Skeletal muscle tissue (tissue), 4 donors: ENCODE data around the gene PACRGL. TPM values are rescaled to one million over a fixed set of nuclear protein-coding genes. Genes with fewer than 3 reads are reported as not detected.
A peak's percentile ranks its signal among the peaks of the same experiment; 100 is the strongest.

Source experiments
- H3K27ac ChIP-seq: one replicate; pipeline ENCODE4 v1.7.0; 2013; ENCODE audit warnings: mild to moderate bottlenecking, low read depth, low read length, inconsistent platforms
- H3K27me3 ChIP-seq, 3 donors: one replicate each; pipeline ENCODE4 v1.7.0; 2013; ENCODE audit warnings: low read length in 3 of 3; ENCODE audit not compliant: control insufficient read depth in 3 of 3, insufficient read depth in 3 of 3
- H3K36me3 ChIP-seq, 3 donors: one replicate each; pipeline ENCODE4 v1.7.0; 2013; ENCODE audit warnings: low read length in 3 of 3; ENCODE audit not compliant: control insufficient read depth in 3 of 3, insufficient read depth in 3 of 3
- H3K4me1 ChIP-seq, 3 donors: one replicate each; pipeline ENCODE4 v1.7.0; 2013; ENCODE audit warnings: low read length in 3 of 3, mild to moderate bottlenecking in 3 of 3; ENCODE audit not compliant: control insufficient read depth in 3 of 3, insufficient read depth in 3 of 3
- H3K4me3 ChIP-seq, 3 donors: one replicate each; pipeline ENCODE4 v1.7.0; 2013; ENCODE audit warnings: low read length in 3 of 3
- H3K9ac ChIP-seq, 3 donors: one replicate each; pipeline ENCODE4 v1.7.0; 2013; ENCODE audit warnings: low read length in 3 of 3, mild to moderate bottlenecking in 3 of 3, moderate library complexity in 2 of 3, low read depth in 1 of 3
- H3K9me3 ChIP-seq, 3 donors: one replicate each; pipeline ENCODE4 v1.7.0; 2013; ENCODE audit warnings: low read length in 3 of 3; ENCODE audit not compliant: control insufficient read depth in 3 of 3
- total RNA-seq: library from RNA; depleted of rRNA; stranded (reverse); fragments of >200 nt; gene quantifications from one replicate; pipeline ENCODE4 v1.2.3, GENCODE V29; 2014
- donor health status: Osteomylitis.

Gene PACRGL
- 17.2 TPM for total RNA-seq

GRCh38 chr4:20700007-20700761 lies at the start of gene PACRGL:
Gene PACRGL (plus strand): TSS chr4:20700458. CDS start chr4:20704482, 4,024 bp downstream.
- H3K9ac ChIP-seq = peak within 1 kb of the TSS; percentile 86 to 87 (median 87)
- peak within 1 kb of the TSS; percentile 75 for H3K27ac ChIP-seq
- peaks cover 6 to 13% (median 7%) of the 10 kb centered on the region in 3 donors for H3K4me1 ChIP-seq
- peaks cover 4 to 9% (median 7%) of the 10 kb centered on the region in 3 donors for H3K36me3 ChIP-seq
- H3K9me3 ChIP-seq = no peaks in the 10 kb centered on the region
- H3K4me3 ChIP-seq = peak within 1 kb of the TSS; percentile 81 to 85 (median 85)
- H3K27me3 ChIP-seq = no peaks in the 10 kb centered on the region

DNA sequence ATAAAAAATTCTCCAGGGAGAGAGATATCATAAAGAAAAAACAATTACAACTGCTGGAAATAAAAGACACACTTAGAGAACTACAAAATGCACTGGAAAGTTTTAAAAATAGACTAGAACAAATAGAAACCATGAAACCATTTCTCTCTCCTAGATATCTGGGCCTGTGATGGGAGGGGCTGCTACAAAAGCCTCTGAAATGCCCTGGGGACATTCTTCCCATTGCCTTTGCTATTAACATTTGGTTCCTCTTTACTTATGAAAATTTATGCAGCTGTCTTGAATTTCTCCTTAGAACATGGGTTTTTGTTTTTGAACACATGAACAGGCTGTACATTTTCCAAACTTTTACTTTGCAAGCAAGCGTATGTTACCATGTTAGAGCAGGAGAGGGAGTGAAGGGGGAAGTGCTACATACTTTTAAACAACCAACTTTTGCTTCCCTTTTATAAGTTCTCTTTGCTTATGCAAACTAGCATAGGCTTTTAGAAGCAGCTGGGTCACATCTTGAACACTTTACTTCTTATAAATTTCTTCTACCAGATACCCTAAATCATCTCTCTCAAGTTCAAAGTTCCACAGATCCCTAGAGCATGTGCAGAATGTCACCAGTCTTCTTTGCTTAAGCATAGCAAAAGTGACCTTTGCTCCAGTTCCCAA lies 47.9 kb upstream of the PACRGL start:
- Histone ChIP-seq H3K27ac (no peak overlapping the region), H3K9ac (no peak overlapping the region), H3K27me3 (no peaks in the 10 kb centered on the region), H3K4me1 (no peaks in the 10 kb centered on the region), H3K36me3 (no peaks in the 10 kb centered on the region), H3K4me3 (no peak overlapping the region), H3K9me3 (no peaks in the 10 kb centered on the region)

- H3K27ac ChIP-seq = no peak overlapping the region
- no peaks in the 10 kb centered on the region for H3K4me1 ChIP-seq
- no peaks in the 10 kb centered on the region for H3K36me3 ChIP-seq
Observed at GRCh38 chr4:20658456-20658855, 41.8 kb upstream of the PACRGL start.

DNA sequence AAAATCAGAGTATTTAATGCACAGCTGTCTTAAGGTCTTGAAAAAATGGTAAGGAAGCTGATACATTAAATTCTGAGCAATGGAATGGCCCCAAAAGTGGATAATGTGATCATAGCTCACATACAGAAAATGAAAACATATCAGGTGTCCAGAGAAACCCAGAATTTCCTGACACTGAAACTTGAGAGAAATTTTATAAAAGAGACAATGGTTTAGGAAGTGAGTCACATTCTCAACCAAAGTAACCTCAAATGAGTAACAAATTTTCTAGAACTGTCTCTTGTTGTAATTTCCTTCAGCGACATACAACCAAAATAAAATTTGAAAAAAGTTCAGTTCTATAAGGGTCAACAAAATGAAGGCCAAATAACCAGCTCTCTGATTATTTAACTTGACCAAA lies 37.4 kb upstream of the PACRGL start:
- Histone ChIP-seq H3K9ac (no peak overlapping the region), H3K4me3 (no peak overlapping the region), H3K9me3 (no peaks in the 10 kb centered on the region), H3K27ac (no peak overlapping the region), H3K36me3 (no peaks in the 10 kb centered on the region), H3K27me3 (no peaks in the 10 kb centered on the region), H3K4me1 (no peaks in the 10 kb centered on the region)

More at GRCh38 chr4:20658456-20658855, 41.8 kb upstream of the PACRGL start:
- Histone ChIP-seq H3K4me3 (no peak overlapping the region), H3K9ac (no peak overlapping the region), H3K9me3 (no peaks in the 10 kb centered on the region), H3K27me3 (no peaks in the 10 kb centered on the region)

DNA sequence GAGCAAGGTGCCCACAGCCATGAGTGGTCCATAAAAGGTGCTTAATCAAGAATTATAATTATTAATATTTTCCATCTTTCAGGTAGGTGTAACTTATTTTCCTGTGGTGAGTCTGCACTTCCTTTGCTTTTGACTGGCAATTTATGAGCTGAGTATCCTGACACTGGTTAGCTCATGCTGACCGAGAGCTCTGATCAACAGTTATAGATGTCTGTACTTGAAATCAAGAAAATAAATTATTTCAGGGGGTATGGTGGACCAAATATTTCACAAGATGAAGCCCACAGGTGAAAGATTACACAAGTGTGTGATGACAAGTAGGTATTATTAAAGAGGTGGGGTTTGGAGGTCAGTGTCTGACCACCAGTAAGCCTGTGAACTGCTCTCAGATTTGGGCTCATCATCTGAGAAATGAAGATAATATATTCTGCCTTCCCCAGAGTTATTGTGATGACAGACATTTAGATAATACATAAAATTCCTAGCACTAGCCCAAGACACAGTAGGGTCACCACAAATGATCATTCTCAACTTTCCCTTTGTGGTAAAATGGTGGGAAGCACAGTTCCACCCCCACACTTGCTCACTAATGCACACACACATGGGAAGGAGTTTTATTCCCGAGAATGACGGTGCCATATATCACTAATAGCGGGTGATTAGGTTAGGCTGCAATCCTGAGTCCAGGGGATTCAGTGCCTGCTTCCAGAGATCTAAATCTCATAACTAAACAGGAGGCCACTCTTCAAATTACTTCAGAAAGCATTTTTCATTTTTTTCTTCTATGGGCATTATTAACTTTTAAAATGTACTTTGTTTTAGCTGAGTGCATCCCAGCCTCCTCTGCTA lies 34.0 kb upstream of the PACRGL start:
- no peak overlapping the region for H3K9ac ChIP-seq
- H3K4me3 ChIP-seq = no peak overlapping the region
- no peaks in the 10 kb centered on the region for H3K27me3 ChIP-seq
- no peaks in the 10 kb centered on the region for H3K36me3 ChIP-seq
- H3K27ac ChIP-seq = no peak overlapping the region
- H3K4me1 ChIP-seq = no peaks in the 10 kb centered on the region
- H3K9me3 ChIP-seq = no peaks in the 10 kb centered on the region

GRCh38 chr4:20672262-20672661 lies 28.0 kb upstream of the PACRGL start:
- H3K9me3 ChIP-seq = no peaks in the 10 kb centered on the region
- no peak overlapping the region for H3K9ac ChIP-seq
- no peaks in the 10 kb centered on the region for H3K27me3 ChIP-seq
- H3K36me3 ChIP-seq = no peaks in the 10 kb centered on the region
- H3K27ac ChIP-seq = no peak overlapping the region
- H3K4me3 ChIP-seq = no peak overlapping the region
- no peaks in the 10 kb centered on the region for H3K4me1 ChIP-seq

DNA sequence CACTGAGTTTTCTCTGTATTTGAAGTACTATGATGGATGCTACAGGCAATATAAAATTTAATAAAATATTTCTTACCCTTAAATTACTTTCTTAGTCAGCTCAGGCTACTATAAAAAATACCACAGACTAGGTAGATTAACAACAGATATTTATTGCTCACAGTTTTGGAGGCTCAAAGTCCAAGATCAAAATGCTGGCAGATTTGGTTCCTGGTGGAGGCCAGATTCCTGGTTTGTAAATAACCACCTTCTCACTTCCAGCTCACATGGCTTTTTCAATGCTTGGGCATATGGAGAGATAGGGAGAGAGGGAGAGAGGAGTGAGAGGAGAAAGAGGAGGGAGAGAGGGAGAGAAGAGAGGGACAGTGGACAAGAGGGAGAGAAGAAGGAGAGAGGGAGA lies 24.5 kb upstream of the PACRGL start:
- H3K4me1 ChIP-seq = no peaks in the 10 kb centered on the region
- H3K27ac ChIP-seq = no peak overlapping the region
- H3K27me3 ChIP-seq = peaks cover 0 to 5% (median 0%) of the 10 kb centered on the region in 3 donors
- H3K4me3 ChIP-seq = no peak overlapping the region
- no peak overlapping the region for H3K9ac ChIP-seq
- H3K36me3 ChIP-seq = no peaks in the 10 kb centered on the region
- no peaks in the 10 kb centered on the region for H3K9me3 ChIP-seq

- Histone ChIP-seq H3K36me3 (no peaks in the 10 kb centered on the region), H3K9me3 (no peaks in the 10 kb centered on the region), H3K4me3 (no peak overlapping the region), H3K27me3 (peaks cover 0 to 5% (median 4%) of the 10 kb centered on the region in 3 donors), H3K9ac (no peak overlapping the region), H3K27ac (no peak overlapping the region), H3K4me1 (no peaks in the 10 kb centered on the region)
Observed at GRCh38 chr4:20676501-20677197, 23.6 kb upstream of the PACRGL start.

DNA sequence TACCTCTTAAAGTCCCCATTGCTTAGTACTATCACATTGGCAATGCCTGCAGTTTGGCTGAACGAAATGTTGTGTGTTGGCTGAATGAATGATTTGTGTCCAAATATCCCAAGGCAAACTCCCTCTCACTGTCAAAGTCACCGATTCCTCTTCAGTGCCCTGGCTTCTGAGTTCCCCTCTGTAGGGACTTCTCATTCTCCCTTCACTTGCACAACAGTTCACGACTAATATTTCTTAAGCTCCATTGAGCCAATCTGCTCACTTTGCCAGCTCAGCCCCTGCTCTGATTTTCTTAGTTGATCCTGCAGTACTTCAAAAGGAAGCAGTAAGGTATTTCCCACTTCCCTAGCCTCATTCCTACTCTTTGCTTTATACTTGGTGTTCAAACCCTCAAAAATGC lies 21.9 kb upstream of the PACRGL start:
- Histone ChIP-seq H3K27me3 (peaks cover 0 to 6% (median 5%) of the 10 kb centered on the region in 3 donors), H3K9ac (no peak overlapping the region), H3K27ac (no peak overlapping the region), H3K36me3 (no peaks in the 10 kb centered on the region), H3K9me3 (no peaks in the 10 kb centered on the region), H3K4me1 (no peaks in the 10 kb centered on the region), H3K4me3 (no peak overlapping the region)
